ENCODE measurements around the gene COL4A2.
A peak's percentile ranks its signal among the peaks of the same experiment; 100 is the strongest.
"Not testable (repeated sequence)": the region's sequence is repeated elsewhere in the genome, so short reads cannot be mapped to it uniquely, and the experiment has no call there.

The COL4A2 gene

DNA sequence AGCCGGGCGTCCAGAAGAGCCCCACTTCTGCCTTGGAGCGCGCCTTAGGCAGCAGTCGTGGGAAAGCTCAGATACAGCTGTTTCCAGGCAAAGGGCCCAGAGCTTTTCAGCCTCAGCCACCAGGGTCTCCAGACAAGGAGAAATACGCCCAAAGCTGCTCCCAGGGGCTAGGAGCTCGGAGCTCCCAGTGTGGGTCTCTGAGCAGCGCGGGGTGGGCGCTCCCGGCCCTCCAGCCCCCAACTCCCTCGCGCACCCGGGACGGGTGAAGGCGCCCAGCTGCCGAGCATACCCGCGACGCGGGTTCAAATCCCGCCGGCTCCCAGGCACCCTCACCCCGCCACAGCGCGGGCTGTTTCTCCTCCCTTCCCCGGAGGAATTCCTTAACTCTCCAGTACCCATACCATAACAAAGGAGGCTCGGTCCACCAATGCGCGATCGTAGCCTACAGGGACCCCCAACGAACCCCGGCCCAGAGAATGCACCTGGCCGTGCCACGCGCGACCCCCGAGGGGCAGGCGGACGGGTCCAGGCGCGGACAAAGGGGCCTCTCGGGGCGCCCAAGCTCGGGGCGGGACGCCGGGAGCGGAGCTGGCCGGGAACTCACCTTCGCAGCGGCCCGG lies 634 bp upstream of the COL4A2 start:
- H3K27ac ChIP-seq (ENCODE audit: low read depth, low read length) = peak overlapping the region; percentile 67
- H3K4me3 ChIP-seq (ENCODE audit: low read depth, low read length) = peak overlapping the region; percentile 91
- peaks cover 45% of the 10 kb centered on the region for H3K4me1 ChIP-seq (ENCODE audit: control insufficient read depth, insufficient read depth, low read length, unreplicated experiment)
- H3K79me2 ChIP-seq (ENCODE audit: control insufficient read depth, insufficient read depth, low read length, unreplicated experiment) = peaks cover 99% of the 10 kb centered on the region
- H2AFZ ChIP-seq (ENCODE audit: low read length, unreplicated experiment) = peak overlapping the region; percentile 5
- H3K36me3 ChIP-seq (ENCODE audit: insufficient read depth, low read length) = peaks cover 15% of the 10 kb centered on the region; the same call in 1 of the 2 replicates
- no peaks in the 10 kb centered on the region for H3K27me3 ChIP-seq (ENCODE audit: insufficient read depth, low read length)

DNA sequence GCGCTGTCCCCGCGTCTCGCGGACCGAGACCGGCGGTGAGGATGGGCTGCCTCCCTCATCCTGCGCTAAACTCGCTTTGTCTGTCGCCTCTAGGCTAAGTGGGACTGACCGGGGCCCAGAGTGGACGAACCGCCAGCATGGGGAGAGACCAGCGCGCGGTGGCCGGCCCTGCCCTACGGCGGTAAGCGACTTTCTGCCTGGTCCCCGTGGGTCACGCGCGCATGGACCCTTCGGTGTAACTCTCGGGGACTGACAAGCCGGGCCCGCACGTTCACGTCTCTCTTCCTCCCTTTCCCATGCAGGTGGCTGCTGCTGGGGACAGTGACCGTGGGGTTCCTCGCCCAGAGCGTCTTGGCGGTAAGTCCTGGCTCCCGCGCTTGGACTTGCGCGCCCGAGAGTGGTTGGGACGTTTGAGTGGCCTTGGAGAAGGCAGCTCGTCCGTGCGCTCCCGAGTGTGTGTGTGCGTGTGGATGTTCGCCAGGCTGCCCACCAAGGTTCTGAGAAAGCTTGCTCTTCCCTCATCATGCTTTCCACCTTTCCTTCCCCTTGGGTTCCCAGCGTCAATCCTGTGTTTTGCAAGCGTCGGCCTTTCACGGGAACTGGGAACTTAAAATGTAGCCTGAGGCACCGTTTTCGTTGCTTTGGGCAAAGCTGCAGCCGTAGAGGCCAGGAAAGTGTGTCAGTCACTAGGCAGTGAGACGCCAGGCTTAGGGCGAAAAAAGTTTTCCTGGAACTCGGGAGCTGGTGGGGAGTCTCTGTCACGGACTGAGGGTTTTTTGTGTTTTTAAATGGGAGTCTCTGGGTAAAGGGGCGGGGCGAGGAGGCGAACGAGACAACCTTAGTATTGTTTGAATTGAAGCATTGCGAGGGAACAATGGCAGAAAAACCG lies 927 bp downstream of the COL4A2 start:
- Histone ChIP-seq H3K79me2 (ENCODE audit: control insufficient read depth, insufficient read depth, low read length, unreplicated experiment) (peaks cover 99% of the 10 kb centered on the region), H3K27me3 (ENCODE audit: insufficient read depth, low read length) (no peaks in the 10 kb centered on the region), H3K4me1 (ENCODE audit: control insufficient read depth, insufficient read depth, low read length, unreplicated experiment) (peaks cover 49% of the 10 kb centered on the region), H2AFZ (ENCODE audit: low read length, unreplicated experiment) (no peak overlapping the region), H3K27ac (ENCODE audit: low read depth, low read length) (peak overlapping the region; percentile 67), H3K4me3 (ENCODE audit: low read depth, low read length) (peak overlapping the region; percentile 91), H3K36me3 (ENCODE audit: insufficient read depth, low read length) (peaks cover 13% of the 10 kb centered on the region; the same call in 1 of the 2 replicates)

DNA sequence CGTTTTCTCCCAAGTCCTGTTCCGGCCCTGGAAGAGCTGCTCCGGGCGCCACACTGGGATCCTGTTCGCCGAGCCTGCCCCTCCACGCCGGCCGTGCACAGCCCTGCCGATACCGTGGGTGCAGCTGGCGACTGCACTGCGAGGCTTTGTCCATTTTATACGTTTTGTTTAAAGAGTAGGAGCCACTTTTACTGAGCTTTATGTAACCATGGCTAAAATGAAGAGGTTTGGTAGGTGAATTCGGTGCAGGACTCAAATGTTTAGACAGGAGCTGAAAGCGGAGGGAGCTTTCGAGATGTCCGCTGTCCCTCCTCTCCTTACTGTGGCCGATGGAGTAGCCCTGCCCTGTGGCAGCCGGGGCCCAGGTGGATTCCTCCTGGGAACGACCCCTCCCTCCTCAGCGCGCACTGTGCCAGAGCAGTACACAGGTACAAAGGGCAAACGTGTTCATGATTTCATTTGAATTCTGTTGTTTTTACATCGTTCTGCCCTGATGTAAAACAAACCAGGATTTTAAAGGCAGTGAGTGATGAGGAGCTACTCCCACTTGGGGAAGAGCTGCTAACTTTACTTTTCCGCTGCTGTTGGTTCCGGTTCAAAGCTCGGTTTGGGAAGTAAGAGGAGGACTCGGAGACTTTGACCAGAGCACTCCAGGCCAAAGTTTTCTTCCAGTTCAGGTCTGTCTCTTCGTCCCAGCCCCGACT lies 1.7 kb downstream of the COL4A2 start:
- Histone ChIP-seq H3K27ac (ENCODE audit: low read depth, low read length) (peak overlapping the region; percentile 67), H3K27me3 (ENCODE audit: insufficient read depth, low read length) (no peaks in the 10 kb centered on the region), H3K4me3 (ENCODE audit: low read depth, low read length) (peak overlapping the region; percentile 91), H3K4me1 (ENCODE audit: control insufficient read depth, insufficient read depth, low read length, unreplicated experiment) (peaks cover 41% of the 10 kb centered on the region), H2AFZ (ENCODE audit: low read length, unreplicated experiment) (no peak overlapping the region), H3K36me3 (ENCODE audit: insufficient read depth, low read length) (peaks cover 5% of the 10 kb centered on the region; the same call in 1 of the 2 replicates), H3K79me2 (ENCODE audit: control insufficient read depth, insufficient read depth, low read length, unreplicated experiment) (peaks cover 94% of the 10 kb centered on the region)

DNA sequence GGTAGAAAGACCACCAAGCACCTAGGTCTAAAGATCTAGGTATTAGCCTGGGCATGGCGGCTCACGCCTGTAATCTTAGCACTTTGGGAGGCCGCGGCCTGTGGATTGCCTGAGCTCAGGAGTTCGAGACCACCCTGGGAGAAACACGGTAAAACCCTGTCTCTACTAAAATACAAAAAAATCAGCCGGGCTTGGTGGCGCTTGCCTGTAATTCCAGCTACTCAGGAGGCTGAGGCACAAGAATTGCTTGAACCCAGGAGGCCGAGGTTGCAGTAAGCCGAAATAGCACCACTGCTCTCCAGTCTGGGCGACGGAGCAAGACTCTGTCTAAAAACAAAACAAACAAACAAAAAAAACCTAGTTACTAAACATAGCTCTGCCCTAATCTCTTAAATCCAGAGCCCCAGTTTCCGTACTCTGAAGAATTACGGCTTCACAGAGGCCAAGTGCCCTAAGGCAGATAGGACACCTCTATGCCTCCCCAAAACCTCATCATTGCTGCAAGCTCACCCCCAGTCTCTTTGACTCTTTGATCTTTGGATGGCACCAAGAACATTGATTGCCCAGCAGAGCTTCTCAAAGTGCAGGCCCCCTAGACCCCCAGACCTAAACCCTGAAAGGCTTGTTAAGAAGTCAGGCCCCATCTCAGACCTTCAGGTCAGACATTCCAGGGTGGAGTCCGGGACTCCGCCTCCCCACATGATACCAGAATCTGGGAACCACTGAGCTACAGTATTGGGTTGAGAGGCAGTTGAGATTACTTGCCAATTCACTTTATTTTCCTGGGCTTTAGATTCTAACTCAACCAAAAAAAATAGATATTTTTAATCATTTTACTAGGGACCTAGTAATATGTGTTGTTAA lies 2.8 kb downstream of the COL4A2 start:
- H2AFZ ChIP-seq (ENCODE audit: low read length, unreplicated experiment) = no peak overlapping the region
- H3K36me3 ChIP-seq (ENCODE audit: insufficient read depth, low read length) = peaks cover 5% of the 10 kb centered on the region; the same call in 1 of the 2 replicates
- peaks cover 93% of the 10 kb centered on the region for H3K79me2 ChIP-seq (ENCODE audit: control insufficient read depth, insufficient read depth, low read length, unreplicated experiment)
- peaks cover 30% of the 10 kb centered on the region for H3K4me1 ChIP-seq (ENCODE audit: control insufficient read depth, insufficient read depth, low read length, unreplicated experiment)
- H3K27ac ChIP-seq (ENCODE audit: low read depth, low read length) = no peak overlapping the region
- peak overlapping the region; percentile 91 for H3K4me3 ChIP-seq (ENCODE audit: low read depth, low read length)
- H3K27me3 ChIP-seq (ENCODE audit: insufficient read depth, low read length) = no peaks in the 10 kb centered on the region

DNA sequence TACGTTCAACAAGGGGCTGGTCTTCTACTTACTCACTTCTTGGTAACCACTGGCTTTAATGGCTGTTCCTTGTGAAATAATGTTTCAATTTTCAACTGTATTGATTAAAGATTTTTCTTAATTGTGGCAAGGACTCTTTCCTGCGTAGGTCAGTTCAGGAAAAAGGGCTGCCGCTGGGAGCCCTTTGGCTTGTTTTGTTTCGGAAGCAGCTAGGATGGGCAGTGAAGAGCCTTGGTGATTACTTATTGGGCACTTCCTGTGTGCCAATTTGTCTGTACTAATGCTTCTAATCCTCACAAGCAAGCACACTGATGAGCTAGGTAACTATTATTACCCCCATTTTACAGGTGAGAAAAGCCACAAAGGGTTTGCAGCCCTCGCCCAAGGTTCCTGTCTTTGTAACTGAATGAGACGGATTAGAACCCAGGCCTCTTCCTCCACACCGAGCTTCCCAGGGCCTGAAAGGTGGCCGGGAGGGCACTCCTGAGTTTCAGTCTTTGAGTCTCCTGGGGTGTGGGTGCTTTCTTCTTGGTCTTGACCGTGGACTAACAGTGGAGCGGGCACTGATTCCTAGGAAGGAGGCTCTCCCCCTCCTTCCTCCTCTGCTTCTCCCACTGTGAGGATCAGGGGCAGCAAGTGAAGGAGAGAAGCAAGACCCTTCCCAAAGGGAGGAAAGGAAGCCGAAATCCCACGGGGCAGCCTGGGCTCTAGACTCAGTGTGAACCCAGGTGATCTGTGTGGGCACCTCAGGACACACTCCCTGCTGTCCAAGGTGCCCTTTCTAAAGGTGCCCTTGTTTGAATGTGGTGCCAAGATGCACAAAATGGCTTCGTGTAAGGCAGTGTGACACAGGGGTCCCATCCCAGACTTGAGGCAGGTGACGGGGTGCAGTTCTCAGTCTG lies 3.7 kb downstream of the COL4A2 start:
- H3K36me3 ChIP-seq (ENCODE audit: insufficient read depth, low read length) = peaks cover 5% of the 10 kb centered on the region; the same call in 1 of the 2 replicates
- no peak overlapping the region for H3K27ac ChIP-seq (ENCODE audit: low read depth, low read length)
- peaks cover 22% of the 10 kb centered on the region for H3K4me1 ChIP-seq (ENCODE audit: control insufficient read depth, insufficient read depth, low read length, unreplicated experiment)
- peaks cover 86% of the 10 kb centered on the region for H3K79me2 ChIP-seq (ENCODE audit: control insufficient read depth, insufficient read depth, low read length, unreplicated experiment)
- H3K27me3 ChIP-seq (ENCODE audit: insufficient read depth, low read length) = no peaks in the 10 kb centered on the region
- no peak overlapping the region for H3K4me3 ChIP-seq (ENCODE audit: low read depth, low read length)
- no peak overlapping the region for H2AFZ ChIP-seq (ENCODE audit: low read length, unreplicated experiment)

DNA sequence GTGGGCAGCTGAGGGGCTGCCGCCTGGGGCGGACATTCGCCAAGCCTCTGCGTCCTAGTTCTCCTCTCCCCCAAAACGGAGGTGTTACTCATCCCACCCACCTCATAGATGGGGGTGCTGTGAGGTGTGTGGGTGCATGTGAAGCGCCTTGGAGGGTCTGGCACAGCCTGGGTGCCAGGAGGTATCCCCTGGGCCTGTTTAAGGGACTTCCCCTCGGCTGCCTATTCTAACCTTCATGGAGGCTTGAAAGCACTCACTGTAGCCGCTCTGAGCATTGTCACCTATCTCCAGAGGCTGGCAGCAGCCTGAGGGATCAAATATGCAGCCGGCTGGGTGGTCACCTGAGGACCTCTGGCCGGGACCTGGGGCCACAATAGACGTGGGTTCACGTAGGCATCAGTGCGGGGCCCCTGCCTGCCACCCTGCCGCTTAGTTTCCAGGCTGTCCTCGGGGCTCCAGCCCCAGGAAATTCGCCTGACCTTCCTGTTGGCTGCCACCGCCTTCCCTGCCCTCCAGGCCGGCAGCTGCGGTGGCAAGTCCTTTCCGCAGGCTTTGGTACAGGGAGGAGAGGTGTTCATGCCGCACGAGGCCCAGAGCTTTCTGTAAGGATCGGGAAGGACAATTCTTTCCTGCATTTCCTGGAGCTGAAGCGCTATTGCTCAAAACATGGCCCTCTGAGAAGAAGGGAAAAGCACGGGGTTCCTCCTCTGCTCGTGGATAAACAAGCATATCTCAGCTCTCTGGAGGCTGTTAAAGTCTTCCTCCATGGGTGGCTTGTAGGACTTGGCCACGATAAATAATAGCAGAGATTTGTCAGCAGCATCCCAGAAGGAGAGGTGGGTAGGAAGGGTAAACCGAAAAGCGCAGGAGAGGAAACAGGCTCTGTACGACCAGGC lies 4.6 kb downstream of the COL4A2 start:
- Histone ChIP-seq H3K4me3 (ENCODE audit: low read depth, low read length) (no peak overlapping the region), H3K27me3 (ENCODE audit: insufficient read depth, low read length) (no peaks in the 10 kb centered on the region), H3K36me3 (ENCODE audit: insufficient read depth, low read length) (peaks cover 10% of the 10 kb centered on the region; the same call in 1 of the 2 replicates), H3K79me2 (ENCODE audit: control insufficient read depth, insufficient read depth, low read length, unreplicated experiment) (peaks cover 80% of the 10 kb centered on the region), H2AFZ (ENCODE audit: low read length, unreplicated experiment) (no peak overlapping the region), H3K4me1 (ENCODE audit: control insufficient read depth, insufficient read depth, low read length, unreplicated experiment) (peaks cover 22% of the 10 kb centered on the region), H3K27ac (ENCODE audit: low read depth, low read length) (0 out of 2 replicates have a peak overlapping the region, but pooled peaks have one; percentile 8)

DNA sequence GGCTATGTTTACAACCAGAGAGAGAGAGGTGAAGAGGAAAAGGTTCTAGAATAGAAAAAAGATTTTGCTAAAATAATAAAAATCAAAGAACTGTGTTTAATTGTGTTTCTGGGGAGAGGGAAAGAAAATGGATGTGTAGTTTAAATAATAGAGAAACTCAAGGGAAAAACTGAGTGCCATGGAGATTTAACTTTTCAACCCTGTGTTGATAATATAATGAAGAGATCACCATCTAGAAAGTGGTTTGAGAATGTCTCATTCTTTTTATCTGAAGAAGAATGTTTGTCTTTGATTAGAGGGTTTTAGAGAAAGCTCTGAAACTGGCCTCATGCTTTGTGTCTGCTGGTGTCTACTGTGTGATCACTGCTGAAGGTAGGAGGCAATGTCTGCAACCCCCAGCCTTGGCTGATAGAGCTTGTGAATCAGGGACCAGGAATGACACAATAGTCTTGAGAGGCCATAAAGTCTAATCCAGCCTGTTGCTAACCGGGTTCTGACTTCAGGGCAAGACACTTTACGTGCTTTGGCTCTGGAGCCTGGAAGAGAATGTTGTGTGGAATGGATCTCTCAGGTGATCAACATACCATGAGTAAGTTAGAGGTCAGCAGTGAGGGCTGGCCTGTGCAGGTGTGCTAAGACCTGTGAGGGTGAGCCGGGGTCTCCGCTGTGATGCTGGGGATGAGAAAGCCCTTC lies 5.4 kb downstream of the COL4A2 start:
- Histone ChIP-seq H2AFZ (ENCODE audit: low read length, unreplicated experiment) (no peak overlapping the region), H3K36me3 (ENCODE audit: insufficient read depth, low read length) (peaks cover 11% of the 10 kb centered on the region; the same call in 1 of the 2 replicates), H3K79me2 (ENCODE audit: control insufficient read depth, insufficient read depth, low read length, unreplicated experiment) (peaks cover 77% of the 10 kb centered on the region), H3K27me3 (ENCODE audit: insufficient read depth, low read length) (no peaks in the 10 kb centered on the region), H3K4me3 (ENCODE audit: low read depth, low read length) (no peak overlapping the region), H3K27ac (ENCODE audit: low read depth, low read length) (0 out of 2 replicates have a peak overlapping the region, but pooled peaks have one; percentile 8), H3K4me1 (ENCODE audit: control insufficient read depth, insufficient read depth, low read length, unreplicated experiment) (peaks cover 22% of the 10 kb centered on the region)

DNA sequence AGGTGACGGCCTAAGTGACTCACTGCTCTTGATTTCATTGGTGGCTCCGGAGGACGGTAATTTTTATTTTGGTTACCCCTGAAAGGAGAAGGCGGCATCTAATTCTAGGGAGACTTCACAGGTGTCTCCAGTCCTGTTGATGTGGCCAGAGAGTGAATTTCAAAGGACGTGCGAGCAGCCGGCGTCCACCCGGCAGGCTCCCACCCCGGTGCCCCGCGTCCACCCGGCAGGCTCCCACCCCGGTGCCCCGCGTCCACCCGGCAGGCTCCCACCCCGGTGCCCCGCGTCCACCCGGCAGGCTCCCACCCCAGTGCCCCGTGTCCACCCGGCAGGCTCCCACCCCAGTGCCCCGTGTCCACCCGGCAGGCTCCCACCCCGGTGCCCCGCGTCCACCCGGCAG lies 6.2 kb downstream of the COL4A2 start:
- Histone ChIP-seq H3K36me3 (ENCODE audit: insufficient read depth, low read length) (peaks cover 19% of the 10 kb centered on the region; the same call in 1 of the 2 replicates), H3K4me1 (ENCODE audit: control insufficient read depth, insufficient read depth, low read length, unreplicated experiment) (peaks cover 22% of the 10 kb centered on the region), H3K79me2 (ENCODE audit: control insufficient read depth, insufficient read depth, low read length, unreplicated experiment) (peaks cover 77% of the 10 kb centered on the region)
- not testable (repeated sequence) for H3K27ac ChIP-seq (ENCODE audit: low read depth, low read length); H2AFZ ChIP-seq (ENCODE audit: low read length, unreplicated experiment); H3K4me3 ChIP-seq (ENCODE audit: low read depth, low read length); H3K27me3 ChIP-seq (ENCODE audit: insufficient read depth, low read length)

Measured in ACC112 (cell line).